ENCODE data around the gene RASAL1.

The RASAL1 gene

GRCh38 chr12:113115455-113116126, 20.0 kb downstream of the RASAL1 start:
- no peak for DNase-seq

- DNase-seq = no peak
Observed at GRCh38 chr12:113114447-113115178, 20.9 kb downstream of the RASAL1 start.

- no peak for DNase-seq
Observed at GRCh38 chr12:113113397-113113796, 22.2 kb downstream of the RASAL1 start.

GRCh38 chr12:113112043-113112899, 23.3 kb downstream of the RASAL1 start:
- no peak for DNase-seq

DNA sequence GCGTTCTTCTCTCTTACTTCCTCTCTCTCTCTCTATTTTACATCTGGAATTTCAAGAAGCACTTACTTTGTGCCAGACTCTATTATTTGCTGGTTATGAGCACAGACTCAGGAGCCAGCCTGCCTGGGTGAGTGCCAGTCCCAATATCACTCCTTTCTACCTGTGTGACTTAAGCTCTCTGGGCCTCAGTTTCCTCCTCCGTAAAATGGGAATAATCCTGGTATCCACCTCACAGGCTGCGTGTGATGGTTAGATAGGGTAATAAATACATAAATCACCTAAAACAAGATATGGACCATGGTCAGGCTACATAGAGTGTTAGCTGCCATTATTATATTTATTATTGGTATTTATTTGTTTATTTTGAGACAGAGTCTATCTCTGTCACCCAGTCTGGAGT, 24.3 kb downstream of the RASAL1 start:
- DNase-seq = no peak

- DNase-seq = no peak
Observed at GRCh38 chr12:113109872-113110599, 25.5 kb downstream of the RASAL1 start.

DNA sequence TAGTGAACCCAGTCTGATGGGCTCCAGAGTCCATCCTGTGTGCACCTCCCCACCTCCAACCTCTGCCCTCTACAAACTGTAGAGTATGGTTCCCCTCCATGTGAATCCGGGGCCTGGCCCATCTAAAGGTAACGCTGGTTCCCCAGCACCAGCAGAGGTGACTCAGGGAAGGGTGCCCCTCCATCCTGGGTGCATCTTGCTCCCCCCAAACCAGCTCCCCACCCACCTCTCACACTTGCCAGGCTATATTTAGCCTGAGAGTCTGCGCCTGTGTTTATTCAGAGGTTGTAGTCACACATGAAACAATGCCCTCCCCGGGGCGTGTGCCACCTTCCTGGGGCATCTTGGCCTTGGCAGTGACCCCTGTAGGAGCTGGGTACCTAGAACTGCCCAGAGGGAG, 26.2 kb downstream of the RASAL1 start:
- DNase-seq = no peak

DNA sequence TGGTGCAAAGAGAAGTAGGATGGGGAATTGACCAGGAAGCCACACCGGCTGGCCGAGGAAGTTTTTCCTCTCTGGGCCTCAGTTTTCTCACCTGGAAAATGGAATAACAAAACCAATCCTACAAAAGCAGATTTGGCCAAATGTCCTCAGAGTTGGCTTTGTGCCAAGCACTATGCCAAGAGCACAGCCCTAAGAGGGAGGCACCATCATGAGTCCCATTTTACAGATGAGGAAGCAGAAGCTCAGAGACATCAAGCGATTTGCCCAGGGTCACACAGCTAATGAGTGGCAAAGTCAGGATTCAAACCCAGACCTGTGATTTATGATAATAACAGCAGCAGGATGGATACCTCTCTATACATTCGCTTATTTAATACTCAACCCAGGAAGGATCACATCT, 27.3 kb downstream of the RASAL1 start:
- no peak for DNase-seq

GRCh38 chr12:113106361-113106760, 29.2 kb downstream of the RASAL1 start:
- no peak for DNase-seq

DNA sequence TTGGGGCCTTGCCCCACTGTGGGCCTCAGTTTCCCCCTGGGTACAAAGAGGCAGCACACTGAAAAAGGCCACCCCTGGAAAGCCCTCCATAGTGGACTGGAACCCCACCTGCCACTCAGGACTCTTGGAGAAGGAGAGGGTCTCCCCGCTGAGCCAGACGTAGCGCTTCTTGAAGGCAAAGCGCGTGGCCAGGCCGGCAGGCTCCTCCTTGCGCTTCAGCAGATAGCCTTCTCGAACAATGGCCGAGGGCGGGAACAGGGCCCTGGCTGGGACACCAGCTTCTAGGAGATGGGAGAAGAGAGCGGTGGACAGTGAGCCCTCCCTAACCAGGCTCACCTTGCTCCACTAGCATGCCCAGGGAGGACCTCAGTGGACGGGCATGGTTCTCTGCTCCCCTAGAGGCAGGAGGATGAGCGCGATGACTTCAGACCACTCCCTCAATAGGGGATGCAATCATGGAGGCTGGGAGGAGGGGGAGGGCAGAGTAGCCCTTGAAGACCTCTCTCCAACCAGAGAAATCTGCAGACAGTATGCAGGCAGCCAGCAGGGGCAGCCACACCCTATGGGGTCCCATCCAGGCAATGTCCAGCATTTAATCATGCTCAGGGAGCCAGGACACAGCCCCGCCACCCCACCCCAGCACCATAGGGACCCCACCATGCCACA, 29.8 kb downstream of the RASAL1 start:
- DNase-seq = no peak

DNA sequence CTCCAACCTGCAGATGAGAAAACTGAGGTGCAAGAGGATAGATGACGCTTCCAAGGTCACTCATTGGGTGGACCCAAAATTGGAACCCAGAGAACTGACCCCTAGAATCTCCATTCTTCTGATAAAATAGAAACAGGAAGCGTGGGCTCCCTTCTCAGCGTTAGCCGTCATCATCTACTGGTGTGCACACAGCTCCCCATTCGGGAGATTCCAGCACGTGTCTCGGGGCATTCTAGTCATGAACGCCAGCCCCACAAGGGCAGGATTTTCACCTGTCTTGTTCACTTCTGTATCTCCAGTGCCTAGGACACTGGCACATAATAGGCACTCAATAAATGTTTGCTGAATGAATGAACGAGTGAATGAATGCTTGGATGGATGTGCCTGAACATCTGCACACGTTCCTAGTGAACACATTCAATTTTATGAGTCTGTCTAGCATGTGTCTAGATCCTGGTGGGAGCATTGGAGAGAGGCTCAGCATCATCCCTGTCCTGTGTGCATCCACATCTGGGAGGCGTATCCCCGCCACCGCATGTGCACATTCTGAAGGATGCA, 30.5 kb downstream of the RASAL1 start:
- no peak for DNase-seq

GRCh38 chr12:113103756-113104450, 31.7 kb downstream of the RASAL1 start:
- no peak for DNase-seq

- no peak for DNase-seq
Observed at GRCh38 chr12:113102811-113103210, 32.8 kb downstream of the RASAL1 start.

DNA sequence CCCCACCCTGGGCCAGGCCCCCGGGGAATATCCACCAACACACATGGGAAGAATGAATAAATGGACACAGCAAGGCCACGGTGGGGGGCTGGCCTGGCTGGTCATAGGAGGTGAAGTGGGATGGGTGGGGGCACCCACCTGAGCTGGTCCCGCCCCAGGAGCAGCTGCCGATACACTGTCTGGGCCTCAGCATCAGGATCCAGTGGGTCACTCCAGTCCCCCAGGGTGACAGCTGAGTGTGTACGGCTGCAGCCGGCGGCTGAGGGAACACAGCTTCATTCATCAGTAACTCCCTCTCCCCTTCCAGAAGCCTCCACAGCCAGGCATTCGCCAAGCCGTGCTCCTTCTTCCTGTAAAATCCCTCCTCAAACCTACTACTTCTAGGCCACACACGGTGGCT, 33.8 kb downstream of the RASAL1 start:
- no peak for DNase-seq

- no peak for DNase-seq
Observed at GRCh38 chr12:113099764-113100163, 35.8 kb downstream of the RASAL1 start.

DNA sequence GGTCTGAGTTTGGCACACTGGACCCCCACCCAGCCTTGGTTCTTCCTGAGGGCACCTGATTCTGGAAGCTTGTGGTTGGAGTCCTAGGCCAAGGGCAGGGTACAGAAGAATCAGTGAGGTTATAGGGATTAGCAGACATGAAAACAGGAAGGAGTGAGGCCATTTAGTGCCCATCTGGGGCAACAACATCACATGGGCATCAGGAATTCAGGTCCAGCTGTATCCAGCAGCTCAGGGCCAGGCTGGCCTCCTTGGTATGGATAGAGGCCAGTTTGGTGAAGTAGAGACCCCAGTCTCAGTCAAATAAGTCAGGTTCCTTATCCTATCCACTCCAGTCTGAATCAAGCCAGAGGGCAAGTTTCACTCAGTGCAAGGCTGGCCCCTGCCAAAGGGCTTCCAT, 36.2 kb downstream of the RASAL1 start:
- no peak for DNase-seq

- DNase-seq = peak; percentile 78
Observed at GRCh38 chr12:113098441-113099028, 37.0 kb downstream of the RASAL1 start.

- DNase-seq = peak; percentile 67
Observed at GRCh38 chr12:113097716-113098440, 37.7 kb downstream of the RASAL1 start.

GRCh38 chr12:113096675-113097461, 38.7 kb downstream of the RASAL1 start:
- DNase-seq = no peak

Measured in NCI-H2227 treated with DMSO at 0.1 percent for 48 hours (cell line).